Activated CD8-positive, alpha-beta memory T cell treated with anti-CD3 and anti-CD28 coated beads, Interleukin-2, amount 50 U/mL, for 1 hour (primary cell): Measurements from ENCODE around the gene ANKAR.

Experiments
- DNase-seq: peaks from one replicate; pipeline ENCODE4 v3.0.0-alpha.2; 2020; ENCODE audit errors: extremely low read depth

ANKAR gene

DNA sequence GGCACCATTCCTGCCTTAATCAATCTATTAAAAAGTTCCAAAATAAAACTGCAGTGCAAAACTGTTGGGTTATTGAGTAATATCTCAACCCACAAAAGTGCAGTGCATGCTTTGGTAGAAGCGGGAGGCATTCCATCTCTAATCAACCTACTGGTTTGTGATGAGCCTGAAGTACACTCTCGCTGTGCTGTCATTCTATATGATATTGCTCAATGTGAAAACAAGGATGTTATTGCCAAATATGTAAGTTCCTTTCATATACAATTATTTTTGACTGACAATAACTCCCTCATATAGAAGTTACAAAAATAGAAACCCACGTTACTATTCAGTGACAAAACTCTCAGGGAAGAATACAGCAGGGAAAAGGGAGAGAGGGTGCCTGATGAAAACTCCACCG lies 45.1 kb downstream of the ANKAR start:
- DNase-seq, result no peak

DNA sequence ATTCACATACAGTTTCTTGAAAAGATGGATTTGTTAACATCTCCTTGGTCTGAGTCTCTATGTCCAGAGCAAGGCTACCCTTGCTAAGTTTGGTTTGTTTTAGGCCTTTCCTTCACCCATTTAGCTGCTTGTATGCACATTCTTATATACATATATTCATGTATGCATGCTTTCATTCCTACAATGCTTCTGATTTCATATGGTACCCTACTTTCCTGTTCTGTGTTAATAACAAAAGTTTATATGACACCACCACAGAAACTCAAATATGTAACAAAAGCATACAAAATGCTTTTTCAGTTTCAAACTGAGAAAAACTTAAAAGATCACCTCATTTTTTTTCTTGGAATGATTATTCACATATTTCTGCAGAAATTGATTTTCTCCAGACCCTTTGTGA lies 48.7 kb downstream of the ANKAR start:
- DNase-seq, result no peak
